KMS-11 (cell line): ENCODE results near the gene PCDHB6.
"Not testable (repeated sequence)": the region's sequence is repeated elsewhere in the genome, so short reads cannot be mapped to it uniquely, and the experiment has no call there.

Experiments
- H2AFZ ChIP-seq: fragments of 200-600 bp; sonication (generic); 2 replicates; pipeline ENCODE4 v1.6.1; 2016; ENCODE audit warnings: antibody characterized with exemption, mixed run types, low read depth
- H3K27ac ChIP-seq: fragments of 200-600 bp; sonication (generic); 2 replicates; pipeline ENCODE4 v1.6.1; 2016; ENCODE audit warnings: mild to moderate bottlenecking, mixed run types
- H3K27me3 ChIP-seq: fragments of 200-600 bp; sonication (generic); 2 replicates; pipeline ENCODE4 v1.6.1; 2017; ENCODE audit warnings: mild to moderate bottlenecking, low read depth, mixed run types, moderate library complexity; ENCODE audit not compliant: insufficient read depth
- H3K36me3 ChIP-seq: fragments of 200-600 bp; sonication (generic); 2 replicates; pipeline ENCODE4 v1.6.1; 2017; ENCODE audit warnings: mild to moderate bottlenecking, mixed run types; ENCODE audit not compliant: insufficient read depth
- H3K4me1 ChIP-seq: fragments of 200-600 bp; sonication (generic); 2 replicates; pipeline ENCODE4 v1.6.1; 2016; ENCODE audit warnings: mild to moderate bottlenecking, low read depth, mixed run types; ENCODE audit not compliant: poor library complexity, severe bottlenecking
- H3K4me2 ChIP-seq: fragments of 200-600 bp; sonication (generic); 2 replicates; pipeline ENCODE4 v1.7.0; 2016; ENCODE audit warnings: mild to moderate bottlenecking, mixed run types
- H3K4me3 ChIP-seq: fragments of 200-600 bp; sonication (generic); IDR thresholded peaks from 2 replicates; pipeline ENCODE4 v1.6.1; 2017; ENCODE audit warnings: low read depth, low read length, mixed read lengths; ENCODE audit not compliant: insufficient read depth
- H3K79me2 ChIP-seq: fragments of 200-600 bp; sonication (generic); 2 replicates; pipeline ENCODE4 v1.6.1; 2016; ENCODE audit warnings: low read depth, mixed run types; ENCODE audit not compliant: insufficient read depth
- H3K9ac ChIP-seq: fragments of 200-600 bp; sonication (generic); 2 replicates; pipeline ENCODE4 v1.6.1; 2016; ENCODE audit warnings: mild to moderate bottlenecking, mixed run types
- H4K20me1 ChIP-seq: fragments of 200-600 bp; sonication (generic); 2 replicates; pipeline ENCODE4 v1.6.1; 2016; ENCODE audit warnings: mild to moderate bottlenecking, mixed run types; ENCODE audit not compliant: insufficient read depth
- TF ChIP-seq, protein P1 (sequence below): fragments of 200-600 bp; sonication (generic); conservative IDR thresholded peaks from 2 replicates; pipeline ENCODE4 v1.6.1; 2017; ENCODE audit warnings: low read depth, mild to moderate bottlenecking, antibody characterized with exemption, low read length, moderate library complexity, mixed read lengths

The PCDHB6 gene

DNA sequence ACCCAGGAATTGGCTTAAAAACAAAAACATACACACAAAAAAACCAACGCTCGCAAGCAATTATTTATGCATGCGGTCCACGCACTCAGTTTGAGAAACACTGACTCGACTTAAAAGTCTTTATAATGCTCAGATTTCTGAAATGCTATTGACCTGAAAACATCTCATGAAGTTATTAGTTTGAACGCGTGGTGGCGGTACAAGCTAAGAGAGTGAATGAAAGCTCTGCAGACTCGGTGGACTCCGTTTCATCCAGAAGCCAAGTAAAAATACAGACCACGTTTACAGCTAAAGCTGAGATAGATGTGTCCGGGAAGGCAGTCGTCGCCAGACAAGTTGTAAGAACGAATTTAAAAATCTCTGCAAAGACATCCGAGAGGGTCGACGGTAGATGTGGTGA lies at the start of gene PCDHB6:
TSS of gene PCDHB6 (plus strand) at position 246 of the 400 bp plus-strand sequence. CDS start 201 bp downstream, outside the sequence.
- H3K27ac ChIP-seq: no peak within 1 kb of the TSS
- H3K4me1 ChIP-seq: no peaks in the 10 kb centered on the region
- H3K36me3 ChIP-seq: no peaks in the 10 kb centered on the region
- H2AFZ ChIP-seq: no peak within 1 kb of the TSS
- H3K4me2 ChIP-seq: no peak within 1 kb of the TSS
- no peak within 1 kb of the TSS for H3K9ac ChIP-seq
- TF ChIP-seq, protein P1, sequence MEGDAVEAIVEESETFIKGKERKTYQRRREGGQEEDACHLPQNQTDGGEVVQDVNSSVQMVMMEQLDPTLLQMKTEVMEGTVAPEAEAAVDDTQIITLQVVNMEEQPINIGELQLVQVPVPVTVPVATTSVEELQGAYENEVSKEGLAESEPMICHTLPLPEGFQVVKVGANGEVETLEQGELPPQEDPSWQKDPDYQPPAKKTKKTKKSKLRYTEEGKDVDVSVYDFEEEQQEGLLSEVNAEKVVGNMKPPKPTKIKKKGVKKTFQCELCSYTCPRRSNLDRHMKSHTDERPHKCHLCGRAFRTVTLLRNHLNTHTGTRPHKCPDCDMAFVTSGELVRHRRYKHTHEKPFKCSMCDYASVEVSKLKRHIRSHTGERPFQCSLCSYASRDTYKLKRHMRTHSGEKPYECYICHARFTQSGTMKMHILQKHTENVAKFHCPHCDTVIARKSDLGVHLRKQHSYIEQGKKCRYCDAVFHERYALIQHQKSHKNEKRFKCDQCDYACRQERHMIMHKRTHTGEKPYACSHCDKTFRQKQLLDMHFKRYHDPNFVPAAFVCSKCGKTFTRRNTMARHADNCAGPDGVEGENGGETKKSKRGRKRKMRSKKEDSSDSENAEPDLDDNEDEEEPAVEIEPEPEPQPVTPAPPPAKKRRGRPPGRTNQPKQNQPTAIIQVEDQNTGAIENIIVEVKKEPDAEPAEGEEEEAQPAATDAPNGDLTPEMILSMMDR: no peak
- no peak within 1 kb of the TSS for H3K4me3 ChIP-seq
- no peaks in the 10 kb centered on the region for H3K27me3 ChIP-seq
- no peaks in the 10 kb centered on the region for H4K20me1 ChIP-seq
- H3K79me2 ChIP-seq: no peaks in the 10 kb centered on the region

DNA sequence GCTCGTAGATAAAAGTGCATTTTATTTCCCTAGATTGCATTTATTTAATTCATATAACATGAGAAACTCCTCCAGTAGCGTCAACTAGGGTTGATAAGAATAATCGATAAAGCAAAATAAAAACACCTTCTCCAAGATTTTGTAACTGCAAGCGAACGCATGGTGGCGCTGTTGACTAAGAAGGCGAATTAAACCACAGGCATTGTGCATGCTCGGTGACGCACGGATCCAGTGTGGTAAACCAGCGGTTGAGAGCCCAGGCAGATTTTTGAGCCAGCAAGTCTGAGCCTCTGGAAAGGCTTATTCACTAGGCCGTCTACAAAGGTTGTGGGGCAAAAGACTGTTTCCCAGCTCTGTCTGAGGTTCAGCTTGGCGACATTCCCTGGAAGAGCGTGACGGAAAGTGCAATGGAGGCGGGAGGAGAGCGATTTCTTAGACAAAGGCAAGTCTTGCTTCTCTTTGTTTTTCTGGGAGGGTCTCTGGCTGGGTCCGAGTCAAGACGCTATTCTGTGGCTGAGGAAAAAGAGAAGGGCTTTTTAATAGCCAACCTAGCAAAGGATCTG lies 49.5 kb upstream of the PCDHB6 start, which contains the start of gene PCDHB3:
TSS of gene PCDHB3 (plus strand) at position 231 of the 563 bp plus-strand sequence. CDS start at position 408, 177 bp downstream.
- no peak within 1 kb of the TSS for H3K4me3 ChIP-seq

GRCh38 chr5:141101059-141101458 lies 48.8 kb upstream of the PCDHB6 start:
- H3K79me2 ChIP-seq: no peaks in the 10 kb centered on the region
- H3K4me1 ChIP-seq: no peaks in the 10 kb centered on the region
- no peaks in the 10 kb centered on the region for H3K27me3 ChIP-seq
- no peak overlapping the region for H3K27ac ChIP-seq
- no peak overlapping the region for H3K4me2 ChIP-seq
- no peak overlapping the region for H3K4me3 ChIP-seq
- TF ChIP-seq, protein P1: no peak
- no peak overlapping the region for H3K9ac ChIP-seq
- H4K20me1 ChIP-seq: no peaks in the 10 kb centered on the region
- no peak overlapping the region for H2AFZ ChIP-seq
- no peaks in the 10 kb centered on the region for H3K36me3 ChIP-seq

More for the DNA sequence above, 49.5 kb upstream of the PCDHB6 start, which contains the start of gene PCDHB3:
- no peaks in the 10 kb centered on the region for H4K20me1 ChIP-seq
- no peak within 1 kb of the TSS for H3K9ac ChIP-seq
- TF ChIP-seq, protein P1: no peak
- no peaks in the 10 kb centered on the region for H3K79me2 ChIP-seq
- H2AFZ ChIP-seq: no peak within 1 kb of the TSS
- no peak within 1 kb of the TSS for H3K4me2 ChIP-seq
- no peaks in the 10 kb centered on the region for H3K27me3 ChIP-seq
- H3K36me3 ChIP-seq: no peaks in the 10 kb centered on the region
- no peaks in the 10 kb centered on the region for H3K4me1 ChIP-seq
- H3K27ac ChIP-seq: no peak within 1 kb of the TSS

DNA sequence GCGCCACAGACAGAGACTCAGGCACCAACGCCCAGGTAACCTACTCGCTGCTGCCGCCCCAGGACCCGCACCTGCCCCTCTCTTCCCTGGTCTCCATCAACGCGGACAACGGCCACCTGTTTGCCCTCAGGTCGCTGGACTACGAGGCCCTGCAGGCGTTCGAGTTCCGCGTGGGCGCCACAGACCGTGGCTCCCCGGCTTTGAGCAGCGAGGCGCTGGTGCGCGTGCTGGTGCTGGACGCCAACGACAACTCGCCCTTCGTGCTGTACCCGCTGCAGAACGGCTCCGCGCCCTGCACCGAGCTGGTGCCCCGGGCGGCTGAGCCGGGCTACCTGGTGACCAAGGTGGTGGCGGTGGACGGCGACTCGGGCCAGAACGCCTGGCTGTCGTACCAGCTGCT lies 47.8 kb upstream of the PCDHB6 start:
- not testable (repeated sequence) for H3K27me3 ChIP-seq, H3K27ac ChIP-seq, H3K4me2 ChIP-seq, H3K79me2 ChIP-seq, H3K4me3 ChIP-seq, H4K20me1 ChIP-seq, H3K9ac ChIP-seq, H3K4me1 ChIP-seq, H2AFZ ChIP-seq, H3K36me3 ChIP-seq

GRCh38 chr5:141102471-141102870 lies 47.4 kb upstream of the PCDHB6 start:
- H3K9ac ChIP-seq, H3K4me1 ChIP-seq, H3K27me3 ChIP-seq, H3K27ac ChIP-seq, H3K4me2 ChIP-seq, H4K20me1 ChIP-seq, H3K79me2 ChIP-seq, H3K36me3 ChIP-seq, H2AFZ ChIP-seq, H3K4me3 ChIP-seq: not testable (repeated sequence)
